Measurements from ENCODE around the gene DGKG. TPM values are rescaled to one million over a fixed set of nuclear protein-coding genes. Genes with fewer than 3 reads are reported as not detected.

The DGKG gene
- total RNA-seq, 1 donor from 2014 or later: 4.7 TPM

DNA sequence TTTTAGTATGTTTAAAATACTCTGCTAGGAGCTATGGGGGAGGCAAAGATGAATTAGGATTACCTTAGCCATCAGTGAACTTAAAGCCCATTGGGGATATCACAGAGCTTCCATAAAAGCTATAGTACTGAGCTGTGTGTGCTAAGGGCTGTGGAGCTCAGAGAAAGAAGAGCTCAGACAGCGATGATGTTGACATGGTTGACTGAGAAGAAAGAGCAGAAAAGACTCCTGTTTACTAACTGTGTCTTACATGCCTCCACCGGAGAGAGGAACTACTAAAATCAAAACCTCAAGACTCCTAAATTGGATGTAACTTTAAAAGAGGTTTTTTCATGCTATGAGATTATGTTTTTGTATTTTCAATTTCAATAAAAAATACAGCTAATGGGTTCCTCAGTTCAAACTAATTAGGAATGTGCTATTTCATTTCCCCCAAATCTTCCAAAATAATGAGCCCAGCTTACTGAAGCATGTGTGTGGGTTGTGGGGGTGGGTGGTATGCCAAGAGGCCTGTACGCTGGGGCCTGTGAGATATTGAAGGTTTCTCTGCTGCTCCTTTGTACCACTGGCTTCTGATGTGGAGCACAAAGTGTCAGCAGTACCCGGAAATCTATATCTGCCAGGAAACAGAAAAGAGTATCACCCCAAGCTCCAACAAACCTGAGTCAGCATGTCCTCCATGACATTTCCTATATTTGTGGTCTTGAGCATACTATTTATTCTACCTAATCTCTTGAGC, 22.7 kb downstream of the DGKG start:
- H3K36me3 ChIP-seq: no peaks in the 10 kb centered on the region
- DNase-seq (no peak), ATAC-seq (no peak)
- H3K4me1 ChIP-seq: no peaks in the 10 kb centered on the region
- TF ChIP-seq, protein P1, sequence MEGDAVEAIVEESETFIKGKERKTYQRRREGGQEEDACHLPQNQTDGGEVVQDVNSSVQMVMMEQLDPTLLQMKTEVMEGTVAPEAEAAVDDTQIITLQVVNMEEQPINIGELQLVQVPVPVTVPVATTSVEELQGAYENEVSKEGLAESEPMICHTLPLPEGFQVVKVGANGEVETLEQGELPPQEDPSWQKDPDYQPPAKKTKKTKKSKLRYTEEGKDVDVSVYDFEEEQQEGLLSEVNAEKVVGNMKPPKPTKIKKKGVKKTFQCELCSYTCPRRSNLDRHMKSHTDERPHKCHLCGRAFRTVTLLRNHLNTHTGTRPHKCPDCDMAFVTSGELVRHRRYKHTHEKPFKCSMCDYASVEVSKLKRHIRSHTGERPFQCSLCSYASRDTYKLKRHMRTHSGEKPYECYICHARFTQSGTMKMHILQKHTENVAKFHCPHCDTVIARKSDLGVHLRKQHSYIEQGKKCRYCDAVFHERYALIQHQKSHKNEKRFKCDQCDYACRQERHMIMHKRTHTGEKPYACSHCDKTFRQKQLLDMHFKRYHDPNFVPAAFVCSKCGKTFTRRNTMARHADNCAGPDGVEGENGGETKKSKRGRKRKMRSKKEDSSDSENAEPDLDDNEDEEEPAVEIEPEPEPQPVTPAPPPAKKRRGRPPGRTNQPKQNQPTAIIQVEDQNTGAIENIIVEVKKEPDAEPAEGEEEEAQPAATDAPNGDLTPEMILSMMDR (IDR thresholded peaks at IDR 0.05): no peak
- intact Hi-C loops (cut with DNase I): no loop called here
- H3K27ac ChIP-seq: no peak overlapping the region
- no peaks in the 10 kb centered on the region for H3K9me3 ChIP-seq
- no peaks in the 10 kb centered on the region for H3K27me3 ChIP-seq
- H3K4me3 ChIP-seq: no peak overlapping the region

DNA sequence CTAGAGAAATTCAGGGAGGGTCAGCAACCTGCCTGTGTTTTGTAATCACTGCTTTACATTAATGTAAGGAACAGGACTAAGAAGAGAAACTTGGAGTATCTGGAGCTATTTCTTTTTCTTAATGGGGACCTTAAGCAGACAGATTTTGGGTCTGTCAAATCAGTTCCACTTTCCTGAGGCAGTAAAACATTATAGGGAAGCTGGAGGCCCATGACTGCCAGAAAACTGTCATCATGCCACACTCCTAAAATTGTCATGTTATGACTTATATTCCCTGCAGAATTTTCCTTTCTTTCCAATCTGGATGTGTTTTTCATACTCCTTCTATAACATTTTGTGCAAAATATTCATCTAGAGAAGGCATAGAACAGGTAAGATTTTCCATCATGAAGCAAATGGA, 28.8 kb downstream of the DGKG start:
- no peak for DNase-seq
- H3K9me3 ChIP-seq: no peaks in the 10 kb centered on the region
- intact Hi-C loops (cut with DNase I): no loop called here
- H3K4me3 ChIP-seq: no peak overlapping the region
- no peaks in the 10 kb centered on the region for H3K27me3 ChIP-seq
- ATAC-seq: no peak
- TF ChIP-seq, protein P1 (IDR thresholded peaks at IDR 0.05): no peak
- no peaks in the 10 kb centered on the region for H3K36me3 ChIP-seq
- H3K4me1 ChIP-seq: no peaks in the 10 kb centered on the region
- H3K27ac ChIP-seq: no peak overlapping the region

DNA sequence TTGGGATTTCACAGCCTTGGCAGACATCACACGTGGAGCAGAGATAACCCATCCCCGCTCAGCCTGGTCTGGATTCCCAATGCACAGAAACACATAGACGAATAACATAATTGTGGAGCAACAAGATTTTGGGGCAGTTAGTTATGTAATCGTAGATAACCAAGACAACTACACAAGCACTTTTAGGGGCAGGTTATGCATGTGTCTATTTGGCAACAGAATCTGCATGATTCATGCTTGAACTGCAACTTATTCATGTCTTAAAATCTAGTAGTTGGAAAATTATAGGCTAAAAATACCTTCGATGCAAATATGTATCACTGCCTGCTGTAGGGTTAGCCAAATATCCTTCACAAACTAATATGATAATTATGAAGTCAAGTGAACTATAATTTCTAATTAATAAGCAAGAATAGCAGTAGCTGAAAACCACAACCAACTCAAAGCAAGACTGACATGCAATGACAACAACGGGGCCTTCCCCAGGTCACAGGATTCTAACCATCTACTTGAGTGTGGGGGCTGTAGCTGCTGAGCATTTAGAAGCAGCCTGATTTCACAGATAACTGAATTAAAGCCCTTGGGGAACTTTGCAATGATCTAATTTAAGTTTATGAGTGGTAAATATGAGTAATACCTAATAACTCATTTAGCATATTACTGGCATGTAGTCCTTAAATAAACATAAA, 31.1 kb downstream of the DGKG start:
- H3K9me3 ChIP-seq: no peaks in the 10 kb centered on the region
- intact Hi-C loops (cut with DNase I): no loop called here
- H3K27ac ChIP-seq: no peak overlapping the region
- H3K36me3 ChIP-seq: no peaks in the 10 kb centered on the region
- H3K4me3 ChIP-seq: no peak overlapping the region
- no peaks in the 10 kb centered on the region for H3K27me3 ChIP-seq
- no peak for DNase-seq
- TF ChIP-seq, protein P1 (IDR thresholded peaks at IDR 0.05): no peak
- no peak for ATAC-seq
- no peaks in the 10 kb centered on the region for H3K4me1 ChIP-seq

DNA sequence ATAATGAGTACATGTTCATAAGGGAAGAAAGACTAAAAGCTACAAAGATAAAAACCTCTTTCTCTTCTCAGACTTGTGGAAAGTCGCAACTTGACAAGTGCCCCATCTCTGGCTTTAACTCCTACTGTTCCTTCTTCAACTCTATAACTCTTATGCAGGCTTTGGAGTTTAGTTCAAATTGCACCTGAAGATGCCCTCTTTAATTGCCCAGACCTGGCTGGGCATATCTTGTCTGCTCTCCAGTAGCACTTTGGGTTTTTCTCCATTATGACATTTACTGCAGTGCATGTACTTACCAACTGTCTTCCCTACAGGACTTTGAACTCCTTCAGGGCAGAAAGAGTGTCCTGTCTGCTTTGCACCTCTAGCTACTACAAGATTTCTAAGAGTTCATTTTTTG, 32.4 kb downstream of the DGKG start:
- Histone ChIP-seq H3K4me1 (no peaks in the 10 kb centered on the region), H3K36me3 (no peaks in the 10 kb centered on the region), H3K27ac (no peak overlapping the region), H3K27me3 (no peaks in the 10 kb centered on the region), H3K9me3 (no peaks in the 10 kb centered on the region), H3K4me3 (no peak overlapping the region)
- intact Hi-C loops (cut with DNase I): no loop called here
- ATAC-seq: no peak
- TF ChIP-seq, protein P1 (IDR thresholded peaks at IDR 0.05): no peak
- DNase-seq: no peak

DNA sequence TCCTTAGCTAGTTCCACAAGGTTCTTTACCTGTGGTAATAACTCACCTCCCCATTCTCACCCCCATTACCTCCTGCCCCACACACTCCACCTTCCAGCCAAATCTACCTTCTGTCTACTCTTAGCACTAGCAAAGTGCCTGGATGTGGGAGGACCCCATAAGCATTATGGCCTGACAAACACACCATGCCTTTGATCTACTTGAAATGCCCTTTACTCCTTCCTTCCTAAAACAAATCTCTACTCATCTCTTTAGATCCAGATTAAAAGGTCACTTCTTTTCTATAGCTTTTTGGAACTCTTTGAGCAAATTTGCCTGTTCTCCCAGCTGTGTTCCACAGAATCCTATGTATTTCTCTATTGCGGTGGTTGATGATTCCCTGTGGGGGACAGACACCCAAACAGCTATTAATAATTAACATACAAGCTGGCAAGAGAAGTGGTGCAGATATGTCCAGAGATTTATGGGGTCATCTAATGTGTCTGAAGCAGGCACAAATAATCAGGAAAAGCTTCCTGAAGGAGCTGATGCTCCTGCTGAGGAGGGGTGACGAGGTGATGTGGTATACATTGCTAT, 34.0 kb downstream of the DGKG start:
- TF ChIP-seq, protein P1 (IDR thresholded peaks at IDR 0.05): no peak
- H3K27ac ChIP-seq: no peak overlapping the region
- H3K9me3 ChIP-seq: no peaks in the 10 kb centered on the region
- no peaks in the 10 kb centered on the region for H3K27me3 ChIP-seq
- H3K4me3 ChIP-seq: no peak overlapping the region
- intact Hi-C loops (cut with DNase I): no loop called here
- H3K36me3 ChIP-seq: no peaks in the 10 kb centered on the region
- DNase-seq (no peak), ATAC-seq (no peak)
- no peaks in the 10 kb centered on the region for H3K4me1 ChIP-seq
